ENCODE measurements around the gene CBARP. TPM values are rescaled to one million over a fixed set of nuclear protein-coding genes. Genes with fewer than 3 reads are reported as not detected.
A peak's percentile ranks its signal among the peaks of the same experiment; 100 is the strongest.

Gene CBARP
- total RNA-seq, 4 donors from 2014 or later, result 0.38 to 1.6 (median 1.2) TPM

- no peak for TF ChIP-seq POLR2A (IDR thresholded peaks at IDR 0.05)
- TF ChIP-seq, protein P1, sequence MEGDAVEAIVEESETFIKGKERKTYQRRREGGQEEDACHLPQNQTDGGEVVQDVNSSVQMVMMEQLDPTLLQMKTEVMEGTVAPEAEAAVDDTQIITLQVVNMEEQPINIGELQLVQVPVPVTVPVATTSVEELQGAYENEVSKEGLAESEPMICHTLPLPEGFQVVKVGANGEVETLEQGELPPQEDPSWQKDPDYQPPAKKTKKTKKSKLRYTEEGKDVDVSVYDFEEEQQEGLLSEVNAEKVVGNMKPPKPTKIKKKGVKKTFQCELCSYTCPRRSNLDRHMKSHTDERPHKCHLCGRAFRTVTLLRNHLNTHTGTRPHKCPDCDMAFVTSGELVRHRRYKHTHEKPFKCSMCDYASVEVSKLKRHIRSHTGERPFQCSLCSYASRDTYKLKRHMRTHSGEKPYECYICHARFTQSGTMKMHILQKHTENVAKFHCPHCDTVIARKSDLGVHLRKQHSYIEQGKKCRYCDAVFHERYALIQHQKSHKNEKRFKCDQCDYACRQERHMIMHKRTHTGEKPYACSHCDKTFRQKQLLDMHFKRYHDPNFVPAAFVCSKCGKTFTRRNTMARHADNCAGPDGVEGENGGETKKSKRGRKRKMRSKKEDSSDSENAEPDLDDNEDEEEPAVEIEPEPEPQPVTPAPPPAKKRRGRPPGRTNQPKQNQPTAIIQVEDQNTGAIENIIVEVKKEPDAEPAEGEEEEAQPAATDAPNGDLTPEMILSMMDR (IDR thresholded peaks at IDR 0.05), result peak in 4 of 6 experiments; percentile 37 to 59 (median 53)
- Histone ChIP-seq H3K27ac (peak overlapping the region in 1 of 4 donors; percentile 9), H3K4me3 (no peak overlapping the region), H3K36me3 (peaks cover 29 to 85% (median 38%) of the 10 kb centered on the region in 3 donors), H3K4me1 (peaks cover 8 to 69% (median 29%) of the 10 kb centered on the region in 3 donors), H3K9me3 (no peaks in the 10 kb centered on the region), H3K27me3 (no peaks in the 10 kb centered on the region)
- intact Hi-C loops (cut with DNase I), result no loop called here
- 87 to 89% methylated on average over 4 to 7 of the region's 38 CpGs for WGBS, 2 donors
- no peak for DNase-seq
These were observed 16.6 kb downstream of the CBARP start for GRCh38 chr19:1220976-1221903.

DNA sequence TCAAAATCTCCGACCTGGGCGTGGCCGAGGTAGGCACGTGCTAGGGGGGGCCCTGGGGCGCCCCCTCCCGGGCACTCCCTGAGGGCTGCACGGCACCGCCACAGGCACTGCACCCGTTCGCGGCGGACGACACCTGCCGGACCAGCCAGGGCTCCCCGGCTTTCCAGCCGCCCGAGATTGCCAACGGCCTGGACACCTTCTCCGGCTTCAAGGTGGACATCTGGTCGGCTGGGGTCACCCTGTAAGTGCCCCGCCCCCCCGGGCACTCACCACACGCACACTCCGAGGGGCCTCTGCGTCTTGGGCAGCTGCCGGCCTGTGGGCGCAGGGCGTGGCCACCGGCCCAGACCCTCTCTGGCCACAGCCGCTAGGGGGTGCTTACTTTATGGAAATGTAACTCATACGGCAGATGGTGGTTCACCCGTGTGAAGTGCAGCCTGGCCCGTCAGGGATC lies 17.3 kb downstream of the CBARP start:
- intact Hi-C loops (cut with DNase I), result no loop called here
- H3K9me3 ChIP-seq, result no peaks in the 10 kb centered on the region
- H3K4me1 ChIP-seq, result peaks cover 14 to 77% (median 37%) of the 10 kb centered on the region in 3 donors
- no peak overlapping the region for H3K27ac ChIP-seq
- no peaks in the 10 kb centered on the region for H3K27me3 ChIP-seq
- no peak for DNase-seq
- H3K36me3 ChIP-seq, result peaks cover 28 to 77% (median 38%) of the 10 kb centered on the region in 3 donors
- WGBS, 2 donors, result 77% methylated on average over 12 of the region's 33 CpGs; no CpG with 5 or more reads in 1 of the 2 donors
- H3K4me3 ChIP-seq, result no peak overlapping the region
- TF ChIP-seq, protein P1 (IDR thresholded peaks at IDR 0.05), result no peak
- TF ChIP-seq POLR2A (IDR thresholded peaks at IDR 0.05), result no peak

DNA sequence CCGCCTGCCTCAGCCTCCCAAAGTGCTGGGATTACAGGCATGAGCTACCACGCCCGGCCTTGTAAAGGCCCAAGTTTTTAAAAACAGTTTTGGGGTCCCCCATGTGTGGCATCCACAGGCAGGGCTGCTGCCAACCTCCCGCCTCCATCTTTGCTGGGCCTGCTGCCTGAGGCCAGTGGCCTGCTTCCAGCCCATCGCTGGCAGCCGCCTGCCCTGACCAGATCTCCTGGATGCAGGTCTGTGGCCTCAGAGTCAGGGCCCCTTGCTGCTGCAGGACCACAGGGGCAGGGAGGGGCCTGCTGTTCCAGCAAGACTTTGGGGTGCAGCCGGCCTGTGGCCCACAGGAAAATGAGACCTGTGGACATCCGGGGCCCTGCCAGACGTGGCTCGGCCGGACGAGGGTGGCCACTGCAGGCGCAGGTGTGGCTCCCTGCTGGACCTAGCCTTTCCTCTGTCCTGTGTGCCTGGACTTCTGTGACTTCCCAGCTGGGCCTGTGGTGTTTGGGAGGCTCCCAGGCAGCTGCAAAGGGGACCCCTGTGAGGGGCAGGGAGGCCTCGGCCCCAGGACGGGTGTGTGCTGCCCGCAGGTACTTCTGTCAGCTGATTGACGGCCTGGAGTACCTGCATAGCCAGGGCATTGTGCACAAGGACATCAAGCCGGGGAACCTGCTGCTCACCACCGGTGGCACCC lies 17.9 kb downstream of the CBARP start:
- no peak for DNase-seq
- intact Hi-C loops (cut with DNase I), result no loop called here
- Histone ChIP-seq H3K4me3 (no peak overlapping the region), H3K27me3 (no peaks in the 10 kb centered on the region), H3K36me3 (peaks cover 28 to 72% (median 38%) of the 10 kb centered on the region in 3 donors), H3K27ac (no peak overlapping the region), H3K4me1 (peaks cover 20 to 83% (median 42%) of the 10 kb centered on the region in 3 donors), H3K9me3 (no peaks in the 10 kb centered on the region)
- WGBS, 2 donors, result 86 to 93% methylated on average over 3 to 7 of the region's 19 CpGs
- TF ChIP-seq POLR2A (IDR thresholded peaks at IDR 0.05), result no peak
- TF ChIP-seq, protein P1 (IDR thresholded peaks at IDR 0.05), result no peak

- intact Hi-C loops (cut with DNase I), result no loop called here
- peaks cover 29 to 92% (median 52%) of the 10 kb centered on the region in 3 donors for H3K4me1 ChIP-seq
- H3K27me3 ChIP-seq, result no peaks in the 10 kb centered on the region
- no peaks in the 10 kb centered on the region for H3K9me3 ChIP-seq
- peaks cover 27 to 62% (median 32%) of the 10 kb centered on the region in 3 donors for H3K36me3 ChIP-seq
- 85 to 87% methylated on average over 4 to 13 of the region's 37 CpGs for whole genome bisulfite sequencing, 2 donors
- no peak for TF ChIP-seq POLR2A (IDR thresholded peaks at IDR 0.05)
- TF ChIP-seq, protein P1 (IDR thresholded peaks at IDR 0.05), result no peak
- H3K27ac ChIP-seq, result peak overlapping the region; percentile 13 to 90 (median 60)
- no peak for DNase-seq
- no peak overlapping the region for H3K4me3 ChIP-seq
These were observed 18.8 kb downstream of the CBARP start for GRCh38 chr19:1218751-1219567.
